ENCODE results near the gene MCF2. TPM values are rescaled to one million over a fixed set of nuclear protein-coding genes. Genes with fewer than 3 reads are reported as not detected.

MCF2 gene
- total RNA-seq, 1 experiment from 2014 or later, result 0.39 TPM

GRCh38 chrX:139554376-139554775 is 153.6 kb downstream of the MCF2 start:
- Histone ChIP-seq H2BK12ac (ENCODE audit: insufficient read length, low read depth, low read length) (no peak overlapping the region), H2BK120ac (ENCODE audit: low read depth, low read length, poor library complexity, severe bottlenecking) (no peak overlapping the region), H3T11ph (ENCODE audit: low read length) (no peak overlapping the region), H3K56ac (ENCODE audit: insufficient read length, low read depth, low read length) (no peak overlapping the region), H2BK5ac (ENCODE audit: insufficient read length, low read length) (no peak overlapping the region), H4K8ac (replicated peaks; ENCODE audit: insufficient read length, low read depth, low read length) (no peak overlapping the region), H3K4me2 (ENCODE audit: insufficient read depth, insufficient read length, low read length) (no peak overlapping the region), H2BK15ac (ENCODE audit: low read depth, low read length) (no peak overlapping the region), H3K9ac (ENCODE audit: extremely low read depth, insufficient read length, low read length) (no peak overlapping the region), H3K79me2 (ENCODE audit: insufficient read depth, low read length) (no peaks in the 10 kb centered on the region), H3K4me1 (ENCODE audit: insufficient read depth, low read length) (no peaks in the 10 kb centered on the region; the same call in 1 of the 2 replicates), H3K4ac (ENCODE audit: low read depth, low read length) (no peak overlapping the region), H3K23ac (ENCODE audit: insufficient read length, low read depth, low read length) (no peak overlapping the region), H3K23me2 (ENCODE audit: insufficient read length, low read depth, low read length, poor library complexity, severe bottlenecking) (no peaks in the 10 kb centered on the region), H4K20me1 (ENCODE audit: control insufficient read depth, insufficient read depth, insufficient read length) (no peaks in the 10 kb centered on the region), H4K91ac (ENCODE audit: insufficient read length, low read depth, low read length) (no peak overlapping the region), H3K9me3 (ENCODE audit: control insufficient read depth, low read depth, low read length) (no peaks in the 10 kb centered on the region), H2AK5ac (ENCODE audit: insufficient read length, low read length) (no peak overlapping the region), H3K14ac (ENCODE audit: insufficient read depth, low read length) (no peak overlapping the region), H3K79me1 (ENCODE audit: insufficient read depth, low read depth, low read length, poor library complexity, severe bottlenecking) (no peaks in the 10 kb centered on the region), H4K5ac (ENCODE audit: insufficient read length, low read depth, low read length) (no peak overlapping the region), H3K27ac (ENCODE audit: insufficient read length, low read depth, low read length) (no peak overlapping the region), H3K27me3 (ENCODE audit: insufficient read depth, low read length) (no peaks in the 10 kb centered on the region), H3K18ac (ENCODE audit: insufficient read length, low read depth, low read length) (no peak overlapping the region), H2BK20ac (ENCODE audit: low read depth, low read length, poor library complexity, severe bottlenecking) (no peak overlapping the region), H2AFZ (ENCODE audit: low read length) (no peak overlapping the region)
- Mint-ChIP-seq H3K27me3 (ENCODE audit: low read depth) (no peaks in the 10 kb centered on the region), H3K27ac (no peak overlapping the region), H3K9me3 (peaks cover 0 to 39% of the 10 kb centered on the region in 2 experiments; a peak in 2 of 5 replicates), H3K36me3 (ENCODE audit: insufficient read depth in 1 of 3, low read depth in 3 of 3) (no peaks in the 10 kb centered on the region), H3K4me3 (no peak overlapping the region), H3K4me1 (no peaks in the 10 kb centered on the region)
- no peak for TF ChIP-seq CTCF (conservative IDR thresholded peaks at IDR 0.05)
- DNase-seq, result no peak
